PC-3 (cell line): ENCODE data around the gene C5orf63.

Source experiments
- EZH2phosphoT487 ChIP-seq: fragments of 300-600 bp; sonication (generic); IDR thresholded peaks from 2 replicates; pipeline ENCODE4 v1.6.1; 2018; ENCODE audit warnings: mild to moderate bottlenecking, antibody characterized with exemption, low read length, borderline replicate concordance
- TF ChIP-seq, protein P1 (sequence below): fragments of 300-600 bp; sonication (generic); conservative IDR thresholded peaks from 2 replicates; pipeline ENCODE4 v1.5.1; 2017; ENCODE audit warnings: antibody characterized with exemption, low read depth, mild to moderate bottlenecking, low read length

DNA sequence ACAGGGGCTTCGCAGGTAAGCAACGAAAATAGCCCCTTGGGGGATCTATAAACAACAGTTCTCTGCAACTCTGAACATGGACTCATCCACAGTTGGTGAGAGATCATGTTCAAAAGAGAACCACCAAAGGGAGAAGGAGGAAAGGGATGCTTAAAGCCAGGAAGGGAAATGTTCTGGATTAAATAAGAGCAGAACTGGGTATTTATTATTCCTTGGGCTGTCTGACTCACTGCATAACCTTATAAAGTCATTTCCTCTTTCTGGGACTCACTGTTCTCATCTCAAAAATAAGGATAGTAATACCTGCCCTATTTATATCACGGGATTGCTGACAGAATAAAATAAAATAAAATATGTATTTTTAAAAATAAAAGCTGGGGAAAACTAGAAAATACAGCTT is 31.7 kb downstream of the C5orf63 start:
- TF ChIP-seq, protein P1, sequence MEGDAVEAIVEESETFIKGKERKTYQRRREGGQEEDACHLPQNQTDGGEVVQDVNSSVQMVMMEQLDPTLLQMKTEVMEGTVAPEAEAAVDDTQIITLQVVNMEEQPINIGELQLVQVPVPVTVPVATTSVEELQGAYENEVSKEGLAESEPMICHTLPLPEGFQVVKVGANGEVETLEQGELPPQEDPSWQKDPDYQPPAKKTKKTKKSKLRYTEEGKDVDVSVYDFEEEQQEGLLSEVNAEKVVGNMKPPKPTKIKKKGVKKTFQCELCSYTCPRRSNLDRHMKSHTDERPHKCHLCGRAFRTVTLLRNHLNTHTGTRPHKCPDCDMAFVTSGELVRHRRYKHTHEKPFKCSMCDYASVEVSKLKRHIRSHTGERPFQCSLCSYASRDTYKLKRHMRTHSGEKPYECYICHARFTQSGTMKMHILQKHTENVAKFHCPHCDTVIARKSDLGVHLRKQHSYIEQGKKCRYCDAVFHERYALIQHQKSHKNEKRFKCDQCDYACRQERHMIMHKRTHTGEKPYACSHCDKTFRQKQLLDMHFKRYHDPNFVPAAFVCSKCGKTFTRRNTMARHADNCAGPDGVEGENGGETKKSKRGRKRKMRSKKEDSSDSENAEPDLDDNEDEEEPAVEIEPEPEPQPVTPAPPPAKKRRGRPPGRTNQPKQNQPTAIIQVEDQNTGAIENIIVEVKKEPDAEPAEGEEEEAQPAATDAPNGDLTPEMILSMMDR = no peak
- TF ChIP-seq EZH2phosphoT487 = no peak
